HepG2 (cell line): ENCODE measurements around the gene CD28. TPM values are rescaled to one million over a fixed set of nuclear protein-coding genes. Genes with fewer than 3 reads are reported as not detected.

Source experiments
- ATAC-seq: fragments of 200-7000 bp; cut with Tn5 transposase; 3 replicates; pipeline ENCODE4 v1.9.1; 2020; ENCODE audit warnings: mild to moderate bottlenecking, moderate library complexity
- BruUV-seq: library from RNA; stranded (reverse); fragments of 400-500 nt; replicated peaks from 2 replicates; lab custom pipeline; 2021; lab: Mats Ljungman, UMichigan
- CTCF ChIA-PET: fragments of 300-600 bp; formaldehyde crosslinking; extraction: SDS; loops from one replicate; lab custom pipeline; 2021; ENCODE audit warnings: low total read pairs, inconsistent platforms, low intra/inter-chr PET ratio; lab: Yijun Ruan, JAX
- POLR2A ChIA-PET: fragments of 350-600 bp; sonication (Branson Sonifier 250); formaldehyde crosslinking; loops from one replicate; lab custom pipeline; 2020; ENCODE audit warnings: antibody characterized with exemption, inconsistent platforms; lab: Yijun Ruan, JAX
- DNase-seq: peaks from one replicate; pipeline ENCODE4 v3.0.0-alpha.2; 2015; ENCODE audit warnings: low spot score
- FAIRE-seq: peaks from 3 replicates; lab custom pipeline; 2011; peaks lifted over from hg19 to GRCh38; lab: Jason Lieb, UNC
- H2AFZ ChIP-seq: one replicate; pipeline ENCODE4 v1.6.1; 2011; ENCODE audit warnings: low read length, inconsistent platforms
- H3K27ac ChIP-seq: fragments of 300-600 bp; 3 replicates; pipeline ENCODE4 v1.8.0; 2011; ENCODE audit warnings: mixed run types, mild to moderate bottlenecking, mixed read lengths, low read length, inconsistent platforms; ENCODE audit not compliant: insufficient read depth; ENCODE audit errors: extremely low read length
- H3K27me3 ChIP-seq, 2 experiments: fragments of 200-600 bp in 1 of 2; 2 replicates in 1 of 2; 3 replicates in 1 of 2; pipeline versions ENCODE4 v1.6.0 to v1.8.0; 2011; ENCODE audit warnings: low read length in 2 of 2, mild to moderate bottlenecking in 2 of 2, moderate library complexity in 2 of 2, inconsistent platforms in 1 of 2; ENCODE audit not compliant: insufficient read depth in 2 of 2, control insufficient read depth in 1 of 2
- H3K36me3 ChIP-seq, 2 experiments: fragments of 200-600 bp in 1 of 2; replicated peaks in 1 of 2; 2 replicates in 1 of 2; 3 replicates in 1 of 2; pipeline versions ENCODE4 v1.5.1 to v1.8.0; 2011; ENCODE audit warnings: low read length in 2 of 2, inconsistent platforms in 1 of 2; ENCODE audit not compliant: insufficient read depth in 2 of 2, control insufficient read depth in 1 of 2
- H3K4me1 ChIP-seq: 2 replicates; pipeline ENCODE4 v1.5.1; 2012; ENCODE audit warnings: low read length, inconsistent platforms; ENCODE audit not compliant: insufficient read depth
- H3K4me2 ChIP-seq: 2 replicates; pipeline ENCODE4 v1.6.0; 2011; ENCODE audit warnings: low read depth, low read length, inconsistent platforms
- H3K4me3 ChIP-seq, 3 experiments: fragments of 200-600 bp in 1 of 3; sonication (generic), shearing (Covaris generic) in 1 of 3; replicated peaks in 1 of 3; 2 replicates each; pipeline ENCODE4 v1.5.1; 2011 to 2016; ENCODE audit warnings: low read length in 3 of 3, inconsistent platforms in 2 of 3, low read depth in 2 of 3, mild to moderate bottlenecking in 2 of 3, control low read depth in 1 of 3, mixed read lengths in 1 of 3; ENCODE audit not compliant: insufficient read depth in 1 of 3
- H3K79me2 ChIP-seq: one replicate; pipeline ENCODE4 v1.6.1; 2011; ENCODE audit warnings: low read length, inconsistent platforms; ENCODE audit not compliant: insufficient read depth
- H3K9ac ChIP-seq: 2 replicates; pipeline ENCODE4 v1.6.0; 2011; ENCODE audit warnings: mild to moderate bottlenecking, low read depth, low read length, inconsistent platforms; ENCODE audit not compliant: insufficient read depth
- H3K9me3 ChIP-seq: 2 replicates; pipeline ENCODE4 v1.5.1; 2012; ENCODE audit warnings: mild to moderate bottlenecking, low read length
- H4K20me1 ChIP-seq: 2 replicates; pipeline ENCODE4 v1.6.0; 2011; ENCODE audit warnings: inconsistent platforms, mild to moderate bottlenecking, low read length, moderate library complexity; ENCODE audit not compliant: insufficient read depth
- HOXA5 ChIP-seq: sonication (generic); formaldehyde crosslinking; IDR thresholded peaks from 2 replicates; pipeline ENCODE4 v1.4.0; 2020; ENCODE audit warnings: missing genetic modification reagents
- NFE2L1 ChIP-seq: sonication (generic); formaldehyde crosslinking; IDR thresholded peaks from 2 replicates; pipeline ENCODE4 v1.4.0; 2020; ENCODE audit warnings: missing genetic modification reagents, mild to moderate bottlenecking, borderline replicate concordance
- REXO4 ChIP-seq: sonication (generic); formaldehyde crosslinking; IDR thresholded peaks from 2 replicates; pipeline ENCODE4 v1.8.0; 2022; ENCODE audit warnings: missing genetic modification reagents, mild to moderate bottlenecking, borderline replicate concordance
- ZBTB25 ChIP-seq: IDR thresholded peaks from 2 replicates; pipeline ENCODE4 v1.6.1; 2018; ENCODE audit warnings: missing genetic modification reagents
- ZFY ChIP-seq: sonication (generic); formaldehyde crosslinking; IDR thresholded peaks from 2 replicates; pipeline ENCODE4 v1.4.0; 2020; ENCODE audit warnings: missing genetic modification reagents
- ZNF367 ChIP-seq: sonication (generic); formaldehyde crosslinking; IDR thresholded peaks from 2 replicates; pipeline ENCODE4 v1.4.0; 2020; ENCODE audit warnings: missing genetic modification reagents, borderline replicate concordance
- ZNF569 ChIP-seq: sonication (generic); formaldehyde crosslinking; IDR thresholded peaks from 2 replicates; pipeline ENCODE4 v1.5.0; 2020; ENCODE audit warnings: mild to moderate bottlenecking, missing genetic modification reagents, moderate library complexity, borderline replicate concordance
- WGBS: methylation state at CpG from one replicate; pipeline ENCODE4 v1.1.6; 2017; ENCODE audit warnings: low lambda C conversion rate; 5-methylcytosine and 5-hydroxymethylcytosine counted together
- in situ Hi-C: cut with HindIII; loops from 2 replicates; pipeline ENCODE4 v1.10.0; 2017; ENCODE audit warnings: low pct_unique_long_range_greater_than_20kb; ENCODE audit not compliant: extremely low pct_ligation_motif_present
- intact Hi-C: fragments of 100-400 bp; cut with micrococcal nuclease; formaldehyde crosslinking; loops from one replicate; pipeline ENCODE4 v1.10.0; 2022; ENCODE audit not compliant: unreplicated experiment
- polyA plus RNA-seq, 8 experiments: library from polyadenylated mRNA; depleted of rRNA in 3 of 8; stranded (reverse) in 7 of 8; unstranded in 1 of 8; fragments of >200 nt; fragmentation: Illumina TruSeq in 4 of 8; extraction: Trizol in 4 of 8; gene quantifications; 2 replicates each; pipeline versions ENCODE4 v1.2.1 to v1.2.3, GENCODE V29; 2011 to 2016; ENCODE audit warnings: low read depth in 4 of 8, missing spikeins in 1 of 8, mixed read lengths in 1 of 8; ENCODE audit not compliant: insufficient read depth in 1 of 8
- total RNA-seq, 5 experiments: library from RNA; depleted of rRNA; stranded (reverse); fragments of >200 nt; fragmentation: Illumina TruSeq; extraction: Trizol; gene quantifications; 2 replicates each; pipeline ENCODE4 v1.2.3, GENCODE V29; 2016; ENCODE audit warnings: low read depth in 1 of 5
- TF ChIP-seq, protein P1 (sequence below): sonication (generic); formaldehyde crosslinking; IDR thresholded peaks from 2 replicates; pipeline ENCODE4 v1.4.0; 2020; ENCODE audit warnings: missing genetic modification reagents

Gene CD28
- total and polyA plus RNA-seq, 2 of the 13 experiments (the other 11 are each of a cell fraction or from before 2014, with no cell fraction given), result not detected

GRCh38 chr2:203710226-203710625 lies 3.8 kb downstream of the CD28 start (continued):
- TF ChIP-seq NFE2L1 (CRISPR knock-in tag), result no peak
- TF ChIP-seq, protein P1, sequence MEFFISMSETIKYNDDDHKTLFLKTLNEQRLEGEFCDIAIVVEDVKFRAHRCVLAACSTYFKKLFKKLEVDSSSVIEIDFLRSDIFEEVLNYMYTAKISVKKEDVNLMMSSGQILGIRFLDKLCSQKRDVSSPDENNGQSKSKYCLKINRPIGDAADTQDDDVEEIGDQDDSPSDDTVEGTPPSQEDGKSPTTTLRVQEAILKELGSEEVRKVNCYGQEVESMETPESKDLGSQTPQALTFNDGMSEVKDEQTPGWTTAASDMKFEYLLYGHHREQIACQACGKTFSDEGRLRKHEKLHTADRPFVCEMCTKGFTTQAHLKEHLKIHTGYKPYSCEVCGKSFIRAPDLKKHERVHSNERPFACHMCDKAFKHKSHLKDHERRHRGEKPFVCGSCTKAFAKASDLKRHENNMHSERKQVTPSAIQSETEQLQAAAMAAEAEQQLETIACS (CRISPR knock-in tag), result no peak
- no peak for TF ChIP-seq ZNF569 (CRISPR knock-in tag)
- TF ChIP-seq, all 625 proteins: peak for 0

- no TSS peak for BruUV-seq
- Histone ChIP-seq H4K20me1 (no peaks in the 10 kb centered on the region), H3K9ac (no peak overlapping the region), H3K79me2 (no peaks in the 10 kb centered on the region), H3K36me3 (no peaks in the 10 kb centered on the region), H3K4me3 (no peak overlapping the region), H3K27me3 (no peaks in the 10 kb centered on the region), H3K9me3 (no peaks in the 10 kb centered on the region), H3K4me1 (peaks cover 43% of the 10 kb centered on the region), H2AFZ (no peak overlapping the region), H3K27ac (no peak overlapping the region), H3K4me2 (no peak overlapping the region)
- in situ Hi-C loops (no loop called here), intact Hi-C loops (loop anchor here (5.0 kb wide), 1 partner anchor 71 kb away; no protein-coding TSS in a partner anchor)
- CTCF ChIA-PET, result no interaction called here
- POLR2A ChIA-PET, result no interaction called here
- WGBS, result 71% methylated on average over 2 of the region's 2 CpGs
- FAIRE-seq (no peak), DNase-seq (no peak), ATAC-seq (no peak)
- TF ChIP-seq ZNF367 (CRISPR knock-in tag) (no peak), REXO4 (CRISPR knock-in tag) (no peak), ZFY (CRISPR knock-in tag) (no peak), HOXA5 (CRISPR knock-in tag) (no peak), ZBTB25 (CRISPR knock-in tag) (no peak)
These were observed 4.5 kb downstream of the CD28 start for GRCh38 chr2:203710952-203711351.
